CD4-positive, alpha-beta T cell (primary cell): ENCODE measurements around the gene BLNK. TPM values are rescaled to one million over a fixed set of nuclear protein-coding genes. Genes with fewer than 3 reads are reported as not detected.

Experiments used
- ATAC-seq: fragments of 200-7000 bp; cut with Tn5 transposase; one replicate; pipeline ENCODE4 v1.10.0; 2022; ENCODE audit warnings: mild to moderate bottlenecking; ENCODE audit not compliant: poor library complexity
- CTCF ChIA-PET: fragments of 350-600 bp; sonication (Branson Sonifier 250); formaldehyde crosslinking; loops from one replicate; lab custom pipeline; 2021; ENCODE audit warnings: antibody characterized with exemption, inconsistent platforms; lab: Charles Lee
- POLR2A ChIA-PET: fragments of 350-600 bp; sonication (Branson Sonifier 250); formaldehyde crosslinking; loops from one replicate; lab custom pipeline; 2021; ENCODE audit warnings: antibody characterized with exemption, inconsistent platforms; lab: Charles Lee
- DNase-seq, 14 experiments: peaks; one replicate each; pipeline ENCODE4 v3.0.0-alpha.2; 2013 to 2020; ENCODE audit warnings: mixed read lengths in 2 of 14
- H3K27ac ChIP-seq, 2 donors: one replicate each; pipeline versions ENCODE4 v1.5.1 to v1.7.0; 2013; ENCODE audit warnings: low read length in 2 of 2, low read depth in 1 of 2, mild to moderate bottlenecking in 1 of 2
- H3K27me3 ChIP-seq, 2 experiments: 1 replicate in 1 of 2; 2 replicates in 1 of 2; pipeline versions ENCODE4 v1.6.1 to v1.7.0; 2013; ENCODE audit warnings: low read length in 2 of 2, control low read depth in 1 of 2, mild to moderate bottlenecking in 1 of 2, moderate library complexity in 1 of 2; ENCODE audit not compliant: insufficient read depth in 2 of 2, control insufficient read depth in 1 of 2
- H3K36me3 ChIP-seq: one replicate; pipeline ENCODE4 v1.6.1; 2013; ENCODE audit warnings: low read length, control low read depth; ENCODE audit not compliant: insufficient read depth
- H3K4me1 ChIP-seq: one replicate; pipeline ENCODE4 v1.6.1; 2013; ENCODE audit warnings: low read length, control low read depth; ENCODE audit not compliant: insufficient read depth
- H3K4me3 ChIP-seq: one replicate; pipeline ENCODE4 v1.5.1; 2013; ENCODE audit warnings: mild to moderate bottlenecking, low read length, moderate library complexity
- H3K9me3 ChIP-seq, 2 experiments: 1 replicate in 1 of 2; 2 replicates in 1 of 2; pipeline versions ENCODE4 v1.6.1 to v1.7.0; 2013; ENCODE audit warnings: low read length in 2 of 2, mild to moderate bottlenecking in 2 of 2, control low read depth in 1 of 2, moderate library complexity in 1 of 2; ENCODE audit not compliant: control insufficient read depth in 1 of 2, insufficient read depth in 1 of 2
- H3K27ac Mint-ChIP-seq: one replicate; pipeline ENCODE4 v1.8.0; 2020; ENCODE audit warnings: mixed read lengths
- H3K27me3 Mint-ChIP-seq: one replicate; pipeline ENCODE4 v1.8.0; 2021; ENCODE audit warnings: mixed read lengths
- H3K36me3 Mint-ChIP-seq: one replicate; pipeline ENCODE4 v1.8.0; 2021; ENCODE audit warnings: low read depth, mixed read lengths
- H3K4me1 Mint-ChIP-seq: one replicate; pipeline ENCODE4 v1.8.0; 2021; ENCODE audit warnings: low read depth, mixed read lengths
- H3K4me3 Mint-ChIP-seq: one replicate; pipeline ENCODE4 v1.8.0; 2020; ENCODE audit warnings: mild to moderate bottlenecking, mixed read lengths
- H3K9me3 Mint-ChIP-seq: one replicate; pipeline ENCODE4 v1.8.0; 2020; ENCODE audit warnings: mixed read lengths
- intact Hi-C, 2 experiments: fragments of 100-400 bp; cut with DNase I in 1 of 2; cut with micrococcal nuclease in 1 of 2; formaldehyde crosslinking; loops; one replicate each; pipeline versions ENCODE4 v1.15.1 to v1.9.0; 2023 to 2025; cut with DNase I, micrococcal nuclease
- total RNA-seq, 174 experiments: library from RNA in 2 of 174; stranded (reverse) in 2 of 174; gene quantifications; one replicate each; pipeline ENCODE4 v1.2.3 and lab custom pipeline; 2021 to 2026
- TF ChIP-seq, protein P1 (sequence below): fragments of 200-600 bp; IDR thresholded peaks from one replicate; pipeline ENCODE4 v1.8.0; 2022; ENCODE audit warnings: antibody characterized with exemption, mild to moderate bottlenecking

Gene BLNK
- total RNA-seq, 2 experiments from 2014 or later = not detected

DNA sequence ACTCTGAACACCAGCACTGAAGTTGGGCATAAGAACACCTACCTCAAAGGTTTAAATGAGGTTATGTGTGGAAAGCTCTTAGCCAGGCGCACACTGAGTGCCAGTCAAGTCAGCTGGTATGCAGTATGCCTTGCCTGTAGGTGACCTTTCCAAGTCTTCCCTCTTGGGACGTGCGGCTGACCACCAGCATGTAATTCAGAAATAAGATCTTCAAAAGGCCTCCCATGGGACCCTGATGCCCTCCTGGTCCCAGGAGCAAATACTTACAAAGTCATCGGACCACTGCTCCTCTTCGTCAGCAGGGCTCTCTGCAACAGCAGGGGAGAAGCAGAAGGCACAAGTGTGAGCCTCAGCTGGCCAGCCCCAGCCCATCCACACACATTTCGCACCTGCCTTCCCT lies 40.8 kb downstream of the BLNK start:
- H3K9me3 ChIP-seq = no peaks in the 10 kb centered on the region
- DNase-seq = no peak
- Mint-ChIP-seq H3K36me3 (no peaks in the 10 kb centered on the region), H3K9me3 (no peaks in the 10 kb centered on the region), H3K4me3 (no peak overlapping the region), H3K27ac (no peak overlapping the region), H3K4me1 (no peaks in the 10 kb centered on the region), H3K27me3 (no peaks in the 10 kb centered on the region)
- H3K36me3 ChIP-seq = no peaks in the 10 kb centered on the region
- no peaks in the 10 kb centered on the region for H3K27me3 ChIP-seq
- TF ChIP-seq, protein P1, sequence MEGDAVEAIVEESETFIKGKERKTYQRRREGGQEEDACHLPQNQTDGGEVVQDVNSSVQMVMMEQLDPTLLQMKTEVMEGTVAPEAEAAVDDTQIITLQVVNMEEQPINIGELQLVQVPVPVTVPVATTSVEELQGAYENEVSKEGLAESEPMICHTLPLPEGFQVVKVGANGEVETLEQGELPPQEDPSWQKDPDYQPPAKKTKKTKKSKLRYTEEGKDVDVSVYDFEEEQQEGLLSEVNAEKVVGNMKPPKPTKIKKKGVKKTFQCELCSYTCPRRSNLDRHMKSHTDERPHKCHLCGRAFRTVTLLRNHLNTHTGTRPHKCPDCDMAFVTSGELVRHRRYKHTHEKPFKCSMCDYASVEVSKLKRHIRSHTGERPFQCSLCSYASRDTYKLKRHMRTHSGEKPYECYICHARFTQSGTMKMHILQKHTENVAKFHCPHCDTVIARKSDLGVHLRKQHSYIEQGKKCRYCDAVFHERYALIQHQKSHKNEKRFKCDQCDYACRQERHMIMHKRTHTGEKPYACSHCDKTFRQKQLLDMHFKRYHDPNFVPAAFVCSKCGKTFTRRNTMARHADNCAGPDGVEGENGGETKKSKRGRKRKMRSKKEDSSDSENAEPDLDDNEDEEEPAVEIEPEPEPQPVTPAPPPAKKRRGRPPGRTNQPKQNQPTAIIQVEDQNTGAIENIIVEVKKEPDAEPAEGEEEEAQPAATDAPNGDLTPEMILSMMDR = no peak
- no peak for ATAC-seq
- no peaks in the 10 kb centered on the region for H3K4me1 ChIP-seq
- POLR2A ChIA-PET = interaction anchor here (1.4 kb wide), 1 partner anchor 104 kb away, joined by 6 read pairs; no protein-coding TSS in a partner anchor
- CTCF ChIA-PET = interaction anchor here (1.1 to 1.6 kb wide), 3 partner anchors 8 to 110 kb away, joined by 4 to 12 read pairs (median 9); no protein-coding TSS in a partner anchor
- H3K4me3 ChIP-seq = no peak overlapping the region
- intact Hi-C loops = loop anchor here in 1 of 2 experiments (2.0 kb wide), 1 partner anchor 106 kb away; no protein-coding TSS in a partner anchor
- no peak overlapping the region for H3K27ac ChIP-seq

DNA sequence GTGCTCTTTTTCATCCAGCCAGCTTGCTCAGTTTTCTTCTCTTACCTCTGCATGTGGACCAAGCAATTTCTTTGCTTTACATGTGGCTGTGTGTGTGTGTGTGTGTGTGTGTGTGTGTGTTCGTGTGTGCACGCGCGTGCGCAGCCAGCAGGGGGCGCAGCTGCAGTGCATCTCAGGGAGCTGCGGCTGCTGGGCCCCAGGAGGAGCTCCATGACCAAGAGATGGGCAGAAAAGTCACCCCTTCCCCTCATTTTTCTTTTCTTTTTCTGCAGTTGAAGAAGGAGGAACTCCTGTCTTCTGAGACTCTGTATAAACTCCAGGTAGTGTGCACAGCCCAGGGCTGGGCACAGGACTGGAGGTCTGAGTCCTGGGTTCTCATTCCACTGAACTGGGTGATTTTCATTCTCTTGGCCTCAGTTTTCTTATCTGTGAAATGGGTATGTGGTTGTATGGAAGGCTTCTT lies 41.8 kb downstream of the BLNK start:
- H3K4me1 ChIP-seq = no peaks in the 10 kb centered on the region
- Mint-ChIP-seq H3K27me3 (no peaks in the 10 kb centered on the region), H3K4me1 (no peaks in the 10 kb centered on the region), H3K4me3 (no peak overlapping the region), H3K27ac (no peak overlapping the region), H3K36me3 (no peaks in the 10 kb centered on the region), H3K9me3 (no peaks in the 10 kb centered on the region)
- intact Hi-C loops = loop anchor here (1.0 to 5.0 kb wide), 5 partner anchors 63 to 212 kb away; no protein-coding TSS in a partner anchor
- H3K4me3 ChIP-seq = no peak overlapping the region
- ChIA-PET CTCF (interaction anchor here (0.6 to 1.6 kb wide), 13 partner anchors 8 to 115 kb away, joined by 3 to 12 read pairs (median 4); no protein-coding TSS in a partner anchor), POLR2A (interaction anchor here (1.0 to 1.4 kb wide), 5 partner anchors 64 to 536 kb away, joined by 3 to 6 read pairs (median 4); partner anchors contain the start of gene TCTN3)
- peak; percentile 80 for ATAC-seq
- no peaks in the 10 kb centered on the region for H3K9me3 ChIP-seq
- DNase-seq = peak; percentile 46 to 86 (median 68)
- TF ChIP-seq, protein P1 = peak; percentile 54
- no peaks in the 10 kb centered on the region for H3K27me3 ChIP-seq
- no peak overlapping the region for H3K27ac ChIP-seq
- H3K36me3 ChIP-seq = no peaks in the 10 kb centered on the region

DNA sequence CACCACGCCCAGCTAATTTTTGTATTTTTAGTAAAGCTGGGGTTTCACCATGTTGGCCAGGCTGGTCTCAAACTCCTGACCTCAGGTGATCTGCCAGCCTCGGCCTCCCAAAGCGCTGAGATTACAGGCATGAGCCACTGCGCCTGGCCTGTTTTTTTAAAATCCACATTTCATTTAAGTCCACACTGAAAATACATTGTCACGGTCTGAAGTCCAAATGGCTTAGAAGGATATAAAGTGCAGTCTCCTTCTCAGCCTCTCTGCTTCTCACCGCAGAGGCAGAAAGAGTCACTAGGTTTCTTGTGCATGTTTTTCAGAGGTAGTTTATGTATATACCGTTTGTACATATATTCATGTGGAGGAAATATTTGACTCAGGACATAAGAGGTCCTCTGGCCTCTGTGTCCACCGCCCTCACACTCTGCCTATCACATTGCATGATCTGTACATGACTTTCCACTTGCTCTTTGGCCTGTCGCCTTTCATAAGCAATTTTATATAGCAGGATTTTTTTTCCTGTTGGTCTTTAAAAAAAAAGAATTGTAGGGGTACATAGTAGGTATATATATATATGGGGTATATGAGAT lies 42.9 kb downstream of the BLNK start:
- POLR2A ChIA-PET = interaction anchor here (1.4 kb wide), 1 partner anchor 70 kb away, joined by 3 read pairs; no protein-coding TSS in a partner anchor
- no peaks in the 10 kb centered on the region for H3K27me3 Mint-ChIP-seq
- no peak for ATAC-seq

More for the DNA sequence above, 42.9 kb downstream of the BLNK start:
- Histone ChIP-seq H3K4me3 (no peak overlapping the region), H3K9me3 (no peaks in the 10 kb centered on the region), H3K4me1 (no peaks in the 10 kb centered on the region), H3K36me3 (no peaks in the 10 kb centered on the region), H3K27me3 (no peaks in the 10 kb centered on the region), H3K27ac (no peak overlapping the region)
- no peak for DNase-seq
- no peaks in the 10 kb centered on the region for H3K4me1 Mint-ChIP-seq
- CTCF ChIA-PET = no interaction called here
- H3K27ac Mint-ChIP-seq = no peak overlapping the region
- H3K4me3 Mint-ChIP-seq = no peak overlapping the region
- no peaks in the 10 kb centered on the region for H3K9me3 Mint-ChIP-seq
- intact Hi-C loops = loop anchor here in 1 of 2 experiments (5.0 kb wide), 1 partner anchor 211 kb away; no protein-coding TSS in a partner anchor
- H3K36me3 Mint-ChIP-seq = no peaks in the 10 kb centered on the region
- TF ChIP-seq, protein P1 = no peak
